CD4-positive, alpha-beta T cell treated with Interleukin-1 beta for 1 hour (primary cell): ENCODE measurements around the gene NFX1.

Experiments
- DNase-seq, 2 donors: peaks; one replicate each; pipeline ENCODE4 v3.0.0-alpha.2; 2020 to 2022

Gene NFX1

GRCh38 chr9:33267151-33267767 is 23.1 kb upstream of the NFX1 start:
- DNase-seq, result no peak

- DNase-seq, result no peak
Observed at GRCh38 chr9:33270146-33270545, 20.2 kb upstream of the NFX1 start.

GRCh38 chr9:33272061-33272460 is 18.3 kb upstream of the NFX1 start:
- DNase-seq, result no peak

GRCh38 chr9:33273266-33273971 is 16.9 kb upstream of the NFX1 start:
- DNase-seq, result no peak

- no peak for DNase-seq
Observed at GRCh38 chr9:33273972-33274328, 16.4 kb upstream of the NFX1 start.

- DNase-seq, result no peak
Observed at GRCh38 chr9:33277484-33277883, 12.8 kb upstream of the NFX1 start.

- no peak for DNase-seq
Observed at GRCh38 chr9:33285502-33285901, 4.8 kb upstream of the NFX1 start.

GRCh38 chr9:33287087-33287490 is 3.2 kb upstream of the NFX1 start:
- peak; percentile 68 to 80 for DNase-seq

- no peak for DNase-seq
Observed at GRCh38 chr9:33288235-33288634, 2.1 kb upstream of the NFX1 start.

GRCh38 chr9:33288828-33289483 is 1.4 kb upstream of the NFX1 start:
- DNase-seq, result no peak

- DNase-seq, result peak; percentile 20 to 36
Observed at GRCh38 chr9:33289496-33289895, 820 bp upstream of the NFX1 start.

GRCh38 chr9:33289936-33290246 is 425 bp upstream of the NFX1 start:
- no peak for DNase-seq

GRCh38 chr9:33291031-33291397 is 698 bp downstream of the NFX1 start:
- DNase-seq, result no peak

- no peak for DNase-seq
Observed at GRCh38 chr9:33291901-33292300, 1.6 kb downstream of the NFX1 start.

- no peak for DNase-seq
Observed at GRCh38 chr9:33293782-33294181, 3.5 kb downstream of the NFX1 start.

- DNase-seq, result no peak
Observed at GRCh38 chr9:33294670-33295432, 4.5 kb downstream of the NFX1 start.

GRCh38 chr9:33295571-33295970 is 5.3 kb downstream of the NFX1 start:
- no peak for DNase-seq

GRCh38 chr9:33297432-33297831 is 7.1 kb downstream of the NFX1 start:
- peak; percentile 11 to 74 for DNase-seq

- no peak for DNase-seq
Observed at GRCh38 chr9:33300546-33300945, 10.2 kb downstream of the NFX1 start.

GRCh38 chr9:33304362-33304761 is 14.0 kb downstream of the NFX1 start:
- DNase-seq, result no peak

GRCh38 chr9:33306037-33306436 is 15.7 kb downstream of the NFX1 start:
- DNase-seq, result no peak

GRCh38 chr9:33307067-33307466 is 16.8 kb downstream of the NFX1 start:
- DNase-seq, result no peak

GRCh38 chr9:33309903-33310302 is 19.6 kb downstream of the NFX1 start:
- no peak for DNase-seq

GRCh38 chr9:33310748-33311147 is 20.4 kb downstream of the NFX1 start:
- no peak for DNase-seq
